ENCODE measurements around the gene PRDM5. TPM values are rescaled to one million over a fixed set of nuclear protein-coding genes. Genes with fewer than 3 reads are reported as not detected.

PRDM5 gene
- total RNA-seq, 4 donors from 2014 or later, result 37.6 to 96.6 (median 52.6) TPM

GRCh38 chr4:120826853-120827252 lies 95.7 kb downstream of the PRDM5 start:
- no peaks in the 10 kb centered on the region for H3K4me1 ChIP-seq
- no peaks in the 10 kb centered on the region for H3K36me3 ChIP-seq
- H3K9me3 ChIP-seq, result no peaks in the 10 kb centered on the region
- no peak for DNase-seq
- no peak overlapping the region for H3K4me3 ChIP-seq
- no peak overlapping the region for H3K27ac ChIP-seq
- no peak for TF ChIP-seq POLR2A (IDR thresholded peaks at IDR 0.05)
- TF ChIP-seq CTCF (IDR thresholded peaks at IDR 0.05), result no peak
- H3K27me3 ChIP-seq, result no peaks in the 10 kb centered on the region
- intact Hi-C loops (cut with DNase I; ENCODE audit: low total_unique reads), result no loop called here

DNA sequence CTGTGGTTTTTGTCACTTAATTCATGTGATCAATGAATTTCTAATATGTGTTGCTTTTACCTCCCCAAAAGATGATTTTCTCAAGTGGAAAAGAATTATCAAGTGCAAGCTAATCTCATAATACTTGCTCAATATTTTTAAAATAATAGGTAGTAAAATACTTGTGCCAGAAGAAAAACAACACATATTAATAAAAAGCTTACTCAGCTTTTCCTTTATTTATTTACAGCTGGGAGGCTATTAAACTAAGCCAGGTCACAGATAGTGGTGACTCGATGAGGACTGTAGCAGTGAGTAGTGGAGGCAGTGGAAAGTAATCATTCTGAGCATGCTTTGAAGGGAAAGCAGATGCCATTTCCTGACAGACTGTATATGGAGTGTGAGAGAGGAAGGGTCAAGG lies 96.1 kb downstream of the PRDM5 start:
- no peaks in the 10 kb centered on the region for H3K9me3 ChIP-seq
- intact Hi-C loops (cut with DNase I; ENCODE audit: low total_unique reads), result no loop called here
- DNase-seq, result no peak
- H3K4me3 ChIP-seq, result no peak overlapping the region
- H3K4me1 ChIP-seq, result no peaks in the 10 kb centered on the region
- H3K27ac ChIP-seq, result no peak overlapping the region
- TF ChIP-seq CTCF (IDR thresholded peaks at IDR 0.05), result no peak
- no peak for TF ChIP-seq POLR2A (IDR thresholded peaks at IDR 0.05)
- no peaks in the 10 kb centered on the region for H3K27me3 ChIP-seq
- no peaks in the 10 kb centered on the region for H3K36me3 ChIP-seq

- Histone ChIP-seq H3K36me3 (no peaks in the 10 kb centered on the region), H3K4me1 (no peaks in the 10 kb centered on the region), H3K4me3 (no peak overlapping the region), H3K9me3 (no peaks in the 10 kb centered on the region), H3K27me3 (no peaks in the 10 kb centered on the region), H3K27ac (no peak overlapping the region)
- TF ChIP-seq POLR2A (IDR thresholded peaks at IDR 0.05), result no peak
- no peak for TF ChIP-seq CTCF (IDR thresholded peaks at IDR 0.05)
- intact Hi-C loops (cut with DNase I; ENCODE audit: low total_unique reads), result no loop called here
- no peak for DNase-seq
Observed at GRCh38 chr4:120824946-120825345, 97.6 kb downstream of the PRDM5 start.

DNA sequence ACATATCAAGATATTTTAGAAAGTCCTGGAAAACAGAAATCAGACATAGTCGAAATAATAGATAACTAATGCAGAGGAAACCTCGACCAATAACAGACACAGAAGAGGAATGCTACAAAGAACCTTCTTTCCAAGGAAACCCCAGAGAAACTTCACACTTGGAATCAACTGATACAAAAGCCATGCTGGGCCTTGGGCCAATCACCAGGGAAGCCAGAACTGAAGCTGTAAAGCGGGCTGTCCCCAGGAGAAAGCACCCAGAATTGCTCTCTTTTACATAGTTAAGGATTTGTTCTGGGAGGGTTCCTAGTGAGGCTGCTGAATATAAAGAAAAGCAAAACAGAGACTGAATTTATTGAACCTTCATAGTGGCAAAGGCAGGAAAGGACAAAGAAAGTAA lies 100.5 kb downstream of the PRDM5 start:
- Histone ChIP-seq H3K27me3 (no peaks in the 10 kb centered on the region), H3K4me3 (no peak overlapping the region), H3K9me3 (no peaks in the 10 kb centered on the region), H3K4me1 (no peaks in the 10 kb centered on the region), H3K36me3 (no peaks in the 10 kb centered on the region), H3K27ac (no peak overlapping the region)
- no peak for DNase-seq
- TF ChIP-seq CTCF (IDR thresholded peaks at IDR 0.05) (no peak), POLR2A (IDR thresholded peaks at IDR 0.05) (no peak)
- intact Hi-C loops (cut with DNase I; ENCODE audit: low total_unique reads), result no loop called here

DNA sequence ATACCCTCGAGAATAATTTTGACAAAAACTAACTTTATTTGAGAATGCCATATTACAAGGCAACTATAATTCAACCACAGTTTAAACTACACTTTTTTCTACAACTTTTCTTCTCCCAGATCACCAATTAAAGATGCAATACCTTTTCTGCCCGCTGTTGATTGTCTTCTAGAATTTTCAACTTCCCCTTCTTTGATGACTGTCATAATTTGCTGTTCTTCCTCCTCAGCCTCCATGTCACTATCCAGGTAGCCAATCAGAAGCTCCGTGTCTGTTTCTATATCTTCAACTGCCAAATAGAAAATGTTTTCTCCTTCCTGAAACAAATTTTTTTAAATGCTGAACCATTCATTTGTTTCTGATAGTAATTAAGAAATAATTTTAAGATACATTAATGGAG lies 101.5 kb downstream of the PRDM5 start:
- intact Hi-C loops (cut with DNase I; ENCODE audit: low total_unique reads), result no loop called here
- no peak overlapping the region for H3K4me3 ChIP-seq
- H3K36me3 ChIP-seq, result no peaks in the 10 kb centered on the region
- H3K27me3 ChIP-seq, result no peaks in the 10 kb centered on the region
- H3K4me1 ChIP-seq, result no peaks in the 10 kb centered on the region
- H3K27ac ChIP-seq, result no peak overlapping the region
- TF ChIP-seq POLR2A (IDR thresholded peaks at IDR 0.05), result no peak
- no peak for TF ChIP-seq CTCF (IDR thresholded peaks at IDR 0.05)
- no peaks in the 10 kb centered on the region for H3K9me3 ChIP-seq
- DNase-seq, result no peak
